ENCODE data around the gene SLC35F1.

The SLC35F1 gene

DNA sequence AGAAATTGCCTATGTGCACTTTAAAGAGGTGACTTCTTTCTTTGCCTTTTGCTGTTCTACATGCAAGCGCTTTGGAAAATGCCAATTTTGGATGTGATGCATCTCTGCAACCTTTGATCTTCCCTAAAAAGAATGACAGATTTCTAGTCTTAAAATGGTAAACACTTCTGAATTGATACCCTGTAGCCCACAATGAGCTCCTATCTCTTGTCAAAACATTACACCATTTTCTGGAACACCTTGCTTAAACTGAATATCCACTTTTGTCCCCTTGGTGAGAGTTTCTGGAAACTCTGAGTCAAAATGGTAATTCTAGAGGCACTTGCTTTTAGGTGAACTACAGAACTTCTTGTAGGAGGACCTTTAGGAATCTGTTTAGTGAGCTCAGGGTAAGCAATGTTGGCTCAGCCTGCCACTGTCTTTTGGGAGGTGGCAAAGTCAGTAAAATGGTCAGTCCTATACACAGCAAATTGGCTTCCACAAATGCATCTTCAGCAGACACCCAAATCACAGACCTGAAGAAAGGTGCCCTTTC lies 216.5 kb downstream of the SLC35F1 start:
- no peak for DNase-seq (ENCODE audit: low spot score)

GRCh38 chr6:118124851-118125250 lies 217.8 kb downstream of the SLC35F1 start:
- DNase-seq (ENCODE audit: low spot score), result no peak

GRCh38 chr6:118128755-118129154 lies 221.7 kb downstream of the SLC35F1 start:
- DNase-seq (ENCODE audit: low spot score), result no peak

DNA sequence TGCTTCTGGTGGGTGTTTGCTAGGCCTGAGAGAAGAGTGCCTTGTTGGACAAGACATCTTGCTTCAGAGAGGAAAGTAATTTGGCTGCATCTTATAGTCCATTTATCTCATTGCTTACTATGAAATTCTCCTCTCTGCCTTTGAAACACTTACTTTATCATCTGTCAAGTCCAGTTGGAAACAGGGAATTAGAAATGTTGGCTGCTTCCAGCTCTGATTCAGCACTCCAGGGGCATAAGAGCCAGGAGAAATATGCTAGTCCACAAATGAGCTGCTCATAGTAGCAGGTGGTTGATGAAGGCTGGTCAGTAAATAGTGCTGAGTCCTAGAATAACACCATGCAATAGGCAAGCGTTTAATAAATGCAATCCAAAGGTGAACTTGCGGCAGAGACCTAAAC lies 227.1 kb downstream of the SLC35F1 start:
- DNase-seq (ENCODE audit: low spot score), result no peak

GRCh38 chr6:118134736-118135135 lies 227.7 kb downstream of the SLC35F1 start:
- DNase-seq (ENCODE audit: low spot score), result no peak

- DNase-seq (ENCODE audit: low spot score), result no peak
Observed at GRCh38 chr6:118135371-118135770, 228.3 kb downstream of the SLC35F1 start.

- no peak for DNase-seq (ENCODE audit: low spot score)
Observed at GRCh38 chr6:118141211-118141610, 234.1 kb downstream of the SLC35F1 start.

- no peak for DNase-seq (ENCODE audit: low spot score)
Observed at GRCh38 chr6:118146584-118146983, 239.5 kb downstream of the SLC35F1 start.

GRCh38 chr6:118147511-118147910 lies 240.4 kb downstream of the SLC35F1 start:
- no peak for DNase-seq (ENCODE audit: low spot score)

- no peak for DNase-seq (ENCODE audit: low spot score)
Observed at GRCh38 chr6:118148561-118148960, 241.5 kb downstream of the SLC35F1 start.

GRCh38 chr6:118152524-118152923 lies 245.5 kb downstream of the SLC35F1 start:
- no peak for DNase-seq (ENCODE audit: low spot score)

DNA sequence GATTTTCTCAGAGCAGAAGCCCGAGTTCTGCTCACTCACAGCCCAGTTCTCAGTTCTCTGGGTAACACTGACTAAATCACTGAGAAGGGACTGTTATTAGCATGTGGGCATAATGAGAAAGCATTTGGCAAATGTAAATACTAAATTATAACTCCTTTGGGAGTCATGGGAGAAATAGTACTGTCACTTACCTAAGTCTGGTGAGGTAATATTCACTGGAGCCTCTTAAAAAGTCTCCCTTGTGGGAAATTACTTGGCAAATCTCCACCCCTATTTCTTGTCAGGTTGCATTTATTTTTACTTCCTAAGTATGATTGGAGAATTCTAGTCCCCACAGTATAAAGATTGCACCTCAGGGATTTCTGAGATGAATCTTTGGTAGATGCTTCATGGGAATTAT lies 254.3 kb downstream of the SLC35F1 start:
- DNase-seq (ENCODE audit: low spot score), result no peak

GRCh38 chr6:118163542-118163941 lies 256.5 kb downstream of the SLC35F1 start:
- DNase-seq (ENCODE audit: low spot score), result no peak

GRCh38 chr6:118165500-118165899 lies 258.4 kb downstream of the SLC35F1 start:
- DNase-seq (ENCODE audit: low spot score), result no peak

- DNase-seq (ENCODE audit: low spot score), result no peak
Observed at GRCh38 chr6:118168421-118168820, 261.4 kb downstream of the SLC35F1 start.

DNA sequence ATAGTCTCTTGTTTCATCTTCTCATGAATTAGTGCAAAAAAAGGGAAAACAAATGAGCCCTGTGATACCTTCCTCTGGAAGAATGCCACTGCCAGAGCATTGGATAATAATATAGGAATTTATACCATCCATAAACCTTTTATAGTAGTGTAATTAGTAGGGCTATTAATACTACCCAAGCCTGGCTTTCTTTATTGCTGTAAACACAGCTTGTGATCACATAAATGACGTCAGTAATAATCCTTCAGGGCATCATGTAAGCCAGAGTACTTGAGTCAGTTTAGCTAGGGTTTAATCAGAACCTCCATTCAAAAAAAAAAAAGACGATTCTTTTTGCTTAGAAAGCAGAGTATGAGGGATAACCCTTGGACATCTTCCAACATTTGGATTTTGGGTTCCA lies 264.8 kb downstream of the SLC35F1 start:
- no peak for DNase-seq (ENCODE audit: low spot score)

DNA sequence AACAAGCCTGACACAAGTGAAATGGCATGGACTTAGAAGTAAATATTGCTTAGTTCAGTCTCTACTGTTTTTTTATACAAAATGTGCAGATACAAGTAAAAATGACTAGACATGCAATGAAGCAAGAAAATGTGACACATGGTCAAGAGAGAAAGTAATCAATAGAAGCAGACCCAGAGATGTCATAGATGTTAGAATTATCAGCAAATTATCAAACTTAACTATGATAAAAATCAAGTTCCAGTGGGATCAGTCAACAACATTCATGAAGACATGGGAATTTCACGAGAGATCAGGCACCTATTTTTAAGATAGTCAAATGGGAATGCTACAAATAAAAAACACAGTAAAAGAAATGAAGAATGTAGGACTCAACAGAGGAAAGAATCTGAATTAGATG lies 267.0 kb downstream of the SLC35F1 start:
- DNase-seq (ENCODE audit: low spot score), result no peak

DNA sequence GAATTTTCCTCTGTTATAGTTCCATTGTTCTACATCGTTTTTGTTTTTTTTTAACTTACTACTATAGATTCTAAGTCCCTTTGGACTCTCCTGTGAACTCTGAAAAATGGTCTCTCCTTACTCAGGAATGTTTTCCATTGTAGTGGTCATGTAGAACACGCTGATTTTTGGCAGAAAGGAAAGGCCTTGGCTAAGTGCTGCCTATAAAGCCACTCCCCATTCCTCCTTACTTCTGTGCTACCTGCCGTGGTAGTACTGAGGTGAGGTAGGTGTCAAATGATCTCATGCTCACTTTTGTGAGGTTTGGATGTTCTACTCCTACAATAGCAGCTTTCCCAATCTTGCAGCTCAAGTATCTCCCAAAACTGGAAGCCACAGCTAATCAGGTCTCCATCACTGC lies 270.7 kb downstream of the SLC35F1 start:
- no peak for DNase-seq (ENCODE audit: low spot score)

DNA sequence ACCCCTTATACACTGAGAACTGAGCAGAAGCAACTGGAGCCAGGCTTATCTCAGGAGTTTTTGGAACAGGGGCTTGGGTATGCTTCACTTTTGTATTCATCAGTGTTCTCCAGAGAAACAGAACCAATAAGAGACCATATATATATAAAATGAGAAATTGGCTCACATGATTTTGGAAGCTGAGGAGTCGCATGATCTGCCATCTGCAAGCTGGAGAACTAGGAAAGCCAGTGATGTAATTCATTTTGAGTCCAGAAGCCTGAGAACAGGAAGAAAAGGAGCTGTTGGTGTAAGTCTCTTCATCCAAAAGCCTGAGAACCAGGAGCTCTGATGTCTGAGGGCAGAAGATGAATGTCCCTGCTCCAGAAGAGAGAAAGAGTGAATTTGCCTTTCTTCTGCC lies 272.0 kb downstream of the SLC35F1 start:
- no peak for DNase-seq (ENCODE audit: low spot score)

- DNase-seq (ENCODE audit: low spot score), result no peak
Observed at GRCh38 chr6:118186672-118187567, 279.9 kb downstream of the SLC35F1 start.

DNA sequence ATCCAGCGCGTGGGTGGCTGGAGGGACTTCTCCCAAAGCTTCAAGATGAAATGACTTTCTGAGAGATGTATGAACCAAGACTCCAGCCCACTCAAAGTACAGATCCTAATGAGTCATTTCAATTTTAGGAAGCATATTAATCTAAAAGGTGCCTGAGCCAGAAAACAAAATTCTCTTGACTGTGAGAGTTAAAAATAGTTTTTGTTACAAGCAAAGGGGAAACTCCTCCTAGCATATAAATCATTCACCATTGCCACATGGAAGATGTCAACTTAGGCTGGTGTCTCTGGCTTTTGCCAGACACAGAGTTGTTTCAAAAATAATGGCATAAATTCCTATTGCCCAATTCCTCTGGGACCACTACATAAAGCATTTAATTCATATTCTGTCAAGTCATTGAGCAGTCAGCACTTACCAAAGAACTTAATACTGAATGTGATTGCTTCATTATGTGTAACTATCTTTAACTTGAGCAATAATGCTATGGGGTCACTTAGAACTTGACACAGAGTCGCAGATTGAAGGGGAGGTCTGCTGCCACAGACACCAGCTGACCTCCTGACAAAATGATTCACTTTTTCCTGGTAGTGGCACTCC lies 280.6 kb downstream of the SLC35F1 start:
- no peak for DNase-seq (ENCODE audit: low spot score)

DNA sequence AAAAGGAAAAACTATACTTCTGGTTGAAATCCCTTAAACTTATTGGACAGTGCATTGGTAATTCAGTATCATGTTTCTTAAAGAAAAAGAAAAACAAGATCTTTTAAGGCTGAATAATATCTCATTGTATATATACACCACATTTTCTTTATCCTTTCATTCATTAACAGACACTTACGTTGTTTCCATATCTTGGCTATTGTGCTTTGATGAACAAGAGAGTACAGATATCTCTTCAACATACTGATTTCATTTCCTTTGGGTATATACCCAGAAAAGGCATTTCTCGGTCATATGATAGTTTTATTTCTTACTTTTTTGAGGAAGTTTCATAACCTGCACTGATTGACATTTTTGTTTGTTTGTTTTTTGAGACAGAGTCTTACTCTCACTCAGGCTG lies 281.5 kb downstream of the SLC35F1 start:
- DNase-seq (ENCODE audit: low spot score), result no peak

GRCh38 chr6:118197539-118197938 lies 290.5 kb downstream of the SLC35F1 start:
- no peak for DNase-seq (ENCODE audit: low spot score)

Data from RKO (cell line).